ENCODE measurements around the gene TRAPPC2L.

DNA sequence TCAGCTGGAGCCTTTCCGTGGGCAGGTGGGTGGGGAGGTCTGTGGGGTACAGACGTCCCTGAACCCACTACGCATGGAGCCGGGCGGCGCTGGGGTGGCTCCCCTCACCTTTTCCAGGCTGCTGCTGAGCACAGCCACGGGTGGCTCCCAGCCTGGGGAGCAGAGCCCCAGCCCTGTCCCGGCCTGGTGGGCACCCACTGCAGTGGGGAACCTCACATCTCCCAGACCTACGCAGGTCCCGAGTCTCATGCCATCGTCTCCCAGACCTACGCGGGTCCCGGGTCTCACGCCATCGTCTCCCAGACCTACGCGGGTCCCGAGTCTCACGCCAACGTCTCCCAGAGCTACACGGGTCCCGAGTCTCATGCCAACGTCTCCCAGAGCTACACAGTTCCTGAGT, 28.2 kb upstream of the TRAPPC2L start:
- TF ChIP-seq ZNF431 (CRISPR knock-in tag; IDR thresholded peaks at IDR 0.05; ENCODE audit: borderline replicate concordance, low read depth), result no peak
- TF ChIP-seq ARID2 (CRISPR knock-in tag; IDR thresholded peaks at IDR 0.05; ENCODE audit: borderline replicate concordance), result no peak
- TF ChIP-seq POLR2A (IDR thresholded peaks at IDR 0.05; ENCODE audit: insufficient read depth in 1 of 2, low read depth in 2 of 2, low read length in 2 of 2), result no peak
- TF ChIP-seq, protein P1, sequence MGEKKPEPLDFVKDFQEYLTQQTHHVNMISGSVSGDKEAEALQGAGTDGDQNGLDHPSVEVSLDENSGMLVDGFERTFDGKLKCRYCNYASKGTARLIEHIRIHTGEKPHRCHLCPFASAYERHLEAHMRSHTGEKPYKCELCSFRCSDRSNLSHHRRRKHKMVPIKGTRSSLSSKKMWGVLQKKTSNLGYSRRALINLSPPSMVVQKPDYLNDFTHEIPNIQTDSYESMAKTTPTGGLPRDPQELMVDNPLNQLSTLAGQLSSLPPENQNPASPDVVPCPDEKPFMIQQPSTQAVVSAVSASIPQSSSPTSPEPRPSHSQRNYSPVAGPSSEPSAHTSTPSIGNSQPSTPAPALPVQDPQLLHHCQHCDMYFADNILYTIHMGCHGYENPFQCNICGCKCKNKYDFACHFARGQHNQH (CRISPR knock-in tag; IDR thresholded peaks at IDR 0.05), result no peak
- no peak for TF ChIP-seq CCAR2 (optimal IDR thresholded peaks at IDR 0.05; ENCODE audit: low read depth, low read length)
- TF ChIP-seq NFAT5 (CRISPR knock-in tag; IDR thresholded peaks at IDR 0.05), result no peak
- no peak for TF ChIP-seq PRDM15 (CRISPR knock-in tag; IDR thresholded peaks at IDR 0.05)
- TF ChIP-seq RAD21 (CRISPR knock-in tag; IDR thresholded peaks at IDR 0.05), result no peak
- TF ChIP-seq PHF20 (CRISPR knock-in tag; IDR thresholded peaks at IDR 0.05), result no peak
- no peak for TF ChIP-seq IKZF4 (CRISPR knock-in tag; IDR thresholded peaks at IDR 0.05; ENCODE audit: borderline replicate concordance, low read depth, not compliant biosample characterization)
- TF ChIP-seq ZFP37 (CRISPR knock-in tag; IDR thresholded peaks at IDR 0.05; ENCODE audit: borderline replicate concordance), result no peak
- no peak for TF ChIP-seq FOSL1 (CRISPR knock-in tag; IDR thresholded peaks at IDR 0.05; ENCODE audit: borderline replicate concordance)
- TF ChIP-seq, protein P2, sequence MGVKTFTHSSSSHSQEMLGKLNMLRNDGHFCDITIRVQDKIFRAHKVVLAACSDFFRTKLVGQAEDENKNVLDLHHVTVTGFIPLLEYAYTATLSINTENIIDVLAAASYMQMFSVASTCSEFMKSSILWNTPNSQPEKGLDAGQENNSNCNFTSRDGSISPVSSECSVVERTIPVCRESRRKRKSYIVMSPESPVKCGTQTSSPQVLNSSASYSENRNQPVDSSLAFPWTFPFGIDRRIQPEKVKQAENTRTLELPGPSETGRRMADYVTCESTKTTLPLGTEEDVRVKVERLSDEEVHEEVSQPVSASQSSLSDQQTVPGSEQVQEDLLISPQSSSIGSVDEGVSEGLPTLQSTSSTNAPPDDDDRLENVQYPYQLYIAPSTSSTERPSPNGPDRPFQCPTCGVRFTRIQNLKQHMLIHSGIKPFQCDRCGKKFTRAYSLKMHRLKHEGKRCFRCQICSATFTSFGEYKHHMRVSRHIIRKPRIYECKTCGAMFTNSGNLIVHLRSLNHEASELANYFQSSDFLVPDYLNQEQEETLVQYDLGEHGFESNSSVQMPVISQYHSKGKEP (CRISPR knock-in tag; IDR thresholded peaks at IDR 0.05), result no peak
- TF ChIP-seq ZNF10 (CRISPR knock-in tag; IDR thresholded peaks at IDR 0.05; ENCODE audit: borderline replicate concordance, low read depth), result no peak

Measured in HepG2 (cell line).